GM23338 (cell line): ENCODE data around the gene POR. TPM values are rescaled to one million over a fixed set of nuclear protein-coding genes. Genes with fewer than 3 reads are reported as not detected.

Experiments
- ATAC-seq: fragments of 200-7000 bp; cut with Tn5 transposase; 3 replicates; pipeline ENCODE4 v1.9.1; 2020
- DNase-seq: peaks from one replicate; pipeline ENCODE4 v3.0.0-alpha.2; 2015; ENCODE audit warnings: low spot score
- H2AFZ ChIP-seq: fragments of 200-600 bp; sonication (generic); 2 replicates; pipeline ENCODE4 v1.8.0; 2016; ENCODE audit warnings: antibody characterized with exemption, mild to moderate bottlenecking, moderate library complexity
- H3F3A ChIP-seq: fragments of 200-600 bp; sonication (generic); replicated peaks from 2 replicates; pipeline ENCODE4 v1.8.0; 2017; ENCODE audit warnings: antibody characterized with exemption, mixed run types, low read depth
- H3K27ac ChIP-seq: fragments of 200-600 bp; sonication (generic); 2 replicates; pipeline ENCODE4 v1.6.1; 2016; ENCODE audit warnings: low read depth
- H3K27me3 ChIP-seq: fragments of 200-600 bp; sonication (generic); 2 replicates; pipeline ENCODE4 v1.8.0; 2016; ENCODE audit warnings: mild to moderate bottlenecking, mixed run types, moderate library complexity; ENCODE audit not compliant: insufficient read depth
- H3K36me3 ChIP-seq: fragments of 200-600 bp; sonication (generic); 2 replicates; pipeline ENCODE4 v1.8.0; 2016; ENCODE audit warnings: mild to moderate bottlenecking; ENCODE audit not compliant: insufficient read depth
- H3K4me1 ChIP-seq: fragments of 200-600 bp; sonication (generic); 2 replicates; pipeline ENCODE4 v1.8.0; 2016; ENCODE audit warnings: mild to moderate bottlenecking, moderate library complexity; ENCODE audit not compliant: insufficient read depth
- H3K4me2 ChIP-seq: fragments of 200-600 bp; sonication (generic); 2 replicates; pipeline ENCODE4 v1.7.1; 2017; ENCODE audit warnings: mixed run types
- H3K4me3 ChIP-seq: fragments of 200-600 bp; sonication (generic); 2 replicates; pipeline ENCODE4 v1.6.1; 2016; ENCODE audit warnings: mixed run types
- H3K79me2 ChIP-seq: fragments of 200-600 bp; sonication (generic); replicated peaks from 2 replicates; pipeline ENCODE4 v1.8.0; 2017; ENCODE audit warnings: mild to moderate bottlenecking; ENCODE audit not compliant: insufficient read depth
- H3K9me2 ChIP-seq: fragments of 200-600 bp; sonication (generic); 2 replicates; pipeline ENCODE4 v1.8.0; 2017; ENCODE audit not compliant: insufficient read depth
- H4K20me1 ChIP-seq: fragments of 200-600 bp; sonication (generic); replicated peaks from 2 replicates; pipeline ENCODE4 v1.8.0; 2017; ENCODE audit warnings: mild to moderate bottlenecking; ENCODE audit not compliant: insufficient read depth
- H3K27ac Mint-ChIP-seq: 2 replicates; pipeline ENCODE4 v1.8.0; 2020; ENCODE audit warnings: inconsistent platforms, mild to moderate bottlenecking, moderate library complexity, mixed read lengths
- H3K27me3 Mint-ChIP-seq: 3 replicates; pipeline ENCODE4 v1.8.0; 2022; ENCODE audit warnings: low read depth, mild to moderate bottlenecking, moderate library complexity, mixed read lengths, inconsistent platforms; ENCODE audit not compliant: insufficient read depth, poor library complexity
- H3K36me3 Mint-ChIP-seq: 3 replicates; pipeline ENCODE4 v1.8.0; 2021; ENCODE audit warnings: low read depth, mild to moderate bottlenecking, inconsistent platforms, moderate library complexity, mixed read lengths
- H3K4me1 Mint-ChIP-seq: 3 replicates; pipeline ENCODE4 v1.8.0; 2020; ENCODE audit warnings: mild to moderate bottlenecking, inconsistent platforms, mixed read lengths
- H3K4me3 Mint-ChIP-seq: 3 replicates; pipeline ENCODE4 v1.8.0; 2021; ENCODE audit warnings: moderate library complexity, mild to moderate bottlenecking, inconsistent platforms, mixed read lengths
- H3K9me3 Mint-ChIP-seq: 3 replicates; pipeline ENCODE4 v1.8.0; 2020; ENCODE audit warnings: moderate library complexity, mild to moderate bottlenecking, inconsistent platforms, mixed read lengths
- CREB1 ChIP-seq: fragments of 250-450 bp; sonication (Bioruptor Pico); IDR thresholded peaks from 2 replicates; pipeline ENCODE4 v1.5.0; 2020; ENCODE audit warnings: low read depth, mild to moderate bottlenecking, moderate library complexity
- EZH2 ChIP-seq: fragments of 200-600 bp; sonication (generic); IDR thresholded peaks from one replicate; pipeline ENCODE4 v1.8.0; 2017; ENCODE audit warnings: antibody characterized with exemption, mild to moderate bottlenecking, low read depth; ENCODE audit not compliant: unreplicated experiment
- EZH2phosphoT487 ChIP-seq: fragments of 200-600 bp; sonication (generic); IDR thresholded peaks from one replicate; pipeline ENCODE4 v1.8.1; 2018; ENCODE audit warnings: antibody characterized with exemption; ENCODE audit not compliant: unreplicated experiment
- JUNB ChIP-seq: IDR thresholded peaks from one replicate; pipeline ENCODE4 v1.6.1; 2016; ENCODE audit warnings: antibody characterized with exemption; ENCODE audit not compliant: unreplicated experiment
- NANOG ChIP-seq: IDR thresholded peaks from 2 replicates; pipeline ENCODE4 v1.6.1; 2016; ENCODE audit warnings: antibody characterized with exemption, borderline replicate concordance
- POLR2AphosphoS5 ChIP-seq: IDR thresholded peaks from 2 replicates; pipeline ENCODE4 v1.6.1; 2016; ENCODE audit warnings: antibody characterized with exemption, low read depth
- REST ChIP-seq: IDR thresholded peaks from one replicate; pipeline ENCODE4 v1.6.1; 2018; ENCODE audit warnings: antibody characterized with exemption; ENCODE audit not compliant: unreplicated experiment
- STAT1 ChIP-seq: IDR thresholded peaks from one replicate; pipeline ENCODE4 v1.6.1; 2016; ENCODE audit warnings: antibody characterized with exemption; ENCODE audit not compliant: unreplicated experiment
- ZNF114 ChIP-seq: fragments of 250-450 bp; sonication (Bioruptor Pico); IDR thresholded peaks from 2 replicates; pipeline ENCODE4 v1.5.0; 2020; ENCODE audit warnings: mild to moderate bottlenecking, moderate library complexity
- ZNF331 ChIP-seq: fragments of 250-450 bp; sonication (Bioruptor Pico); IDR thresholded peaks from 2 replicates; pipeline ENCODE4 v1.5.0; 2020; ENCODE audit warnings: low read depth, mild to moderate bottlenecking, moderate library complexity
- polyA plus RNA-seq: library from polyadenylated mRNA; unstranded; fragments of >200 nt; fragmentation: Nextera tagmentation; extraction: Ambion mirVana; gene quantifications from 2 replicates; pipeline ENCODE4 v1.2.1, GENCODE V29; 2016
- total RNA-seq: library from RNA; depleted of rRNA; stranded (reverse); fragments of >200 nt; shearing (Covaris generic); gene quantifications from 2 replicates; pipeline ENCODE4 v1.2.3, GENCODE V29; 2014
- TF ChIP-seq, protein P1 (sequence below): fragments of 250-450 bp; sonication (Bioruptor Pico); IDR thresholded peaks from 2 replicates; pipeline ENCODE4 v1.5.0; 2020; ENCODE audit warnings: mild to moderate bottlenecking, moderate library complexity
- TF ChIP-seq, protein P2 (sequence below): IDR thresholded peaks from 2 replicates; pipeline ENCODE4 v1.6.1; 2016; ENCODE audit warnings: antibody characterized with exemption

Gene POR
- total and polyA plus RNA-seq, 2 experiments from 2014 or later = 126 to 164 TPM

- H3K27ac ChIP-seq = no peak overlapping the region
- DNase-seq (no peak), ATAC-seq (no peak)
- no peaks in the 10 kb centered on the region for H3K79me2 ChIP-seq
- no peak overlapping the region for H3K4me2 ChIP-seq
- H3K4me1 ChIP-seq = no peaks in the 10 kb centered on the region
- no peaks in the 10 kb centered on the region for H3K9me2 ChIP-seq
- TF ChIP-seq ZNF331 = no peak
- no peaks in the 10 kb centered on the region; the same call in 1 of the 3 replicates for H3K9me3 Mint-ChIP-seq
- no peaks in the 10 kb centered on the region for H3K27me3 Mint-ChIP-seq
- peaks cover 8% of the 10 kb centered on the region for H3K36me3 Mint-ChIP-seq
- H3K4me3 Mint-ChIP-seq = no peak overlapping the region
- H3K36me3 ChIP-seq = no peaks in the 10 kb centered on the region; the same call in 1 of the 2 replicates
- no peaks in the 10 kb centered on the region for H3K4me1 Mint-ChIP-seq
- H3K4me3 ChIP-seq = no peak overlapping the region
- H4K20me1 ChIP-seq = no peaks in the 10 kb centered on the region; the same call in 1 of the 2 replicates
- H2AFZ ChIP-seq = no peak overlapping the region
- H3F3A ChIP-seq = no peaks in the 10 kb centered on the region
- no peaks in the 10 kb centered on the region for H3K27me3 ChIP-seq
- no peak overlapping the region for H3K27ac Mint-ChIP-seq
Observed at GRCh38 chr7:76002822-76003221, 87.9 kb downstream of the POR start.

GRCh38 chr7:76003351-76003750 lies 88.4 kb downstream of the POR start:
- ATAC-seq (no peak), DNase-seq (no peak)
- Mint-ChIP-seq H3K9me3 (no peaks in the 10 kb centered on the region; the same call in 1 of the 3 replicates), H3K4me1 (no peaks in the 10 kb centered on the region), H3K36me3 (peaks cover 8% of the 10 kb centered on the region), H3K27ac (no peak overlapping the region), H3K4me3 (no peak overlapping the region), H3K27me3 (no peaks in the 10 kb centered on the region)
- Histone ChIP-seq H3K9me2 (no peaks in the 10 kb centered on the region), H3K79me2 (no peaks in the 10 kb centered on the region), H3K4me1 (no peaks in the 10 kb centered on the region), H3K4me3 (no peak overlapping the region), H3K4me2 (no peak overlapping the region), H2AFZ (no peak overlapping the region), H3K36me3 (no peaks in the 10 kb centered on the region; the same call in 1 of the 2 replicates), H4K20me1 (no peaks in the 10 kb centered on the region; the same call in 1 of the 2 replicates), H3K27me3 (no peaks in the 10 kb centered on the region), H3K27ac (no peak overlapping the region), H3F3A (no peaks in the 10 kb centered on the region)
- TF ChIP-seq REST = no peak
- TF ChIP-seq ZNF114 (CRISPR knock-in tag) = no peak
- TF ChIP-seq ZNF331 = no peak
- no peak for TF ChIP-seq EZH2phosphoT487
- TF ChIP-seq CREB1 (CRISPR knock-in tag) = no peak
- no peak for TF ChIP-seq EZH2
- TF ChIP-seq, protein P1, sequence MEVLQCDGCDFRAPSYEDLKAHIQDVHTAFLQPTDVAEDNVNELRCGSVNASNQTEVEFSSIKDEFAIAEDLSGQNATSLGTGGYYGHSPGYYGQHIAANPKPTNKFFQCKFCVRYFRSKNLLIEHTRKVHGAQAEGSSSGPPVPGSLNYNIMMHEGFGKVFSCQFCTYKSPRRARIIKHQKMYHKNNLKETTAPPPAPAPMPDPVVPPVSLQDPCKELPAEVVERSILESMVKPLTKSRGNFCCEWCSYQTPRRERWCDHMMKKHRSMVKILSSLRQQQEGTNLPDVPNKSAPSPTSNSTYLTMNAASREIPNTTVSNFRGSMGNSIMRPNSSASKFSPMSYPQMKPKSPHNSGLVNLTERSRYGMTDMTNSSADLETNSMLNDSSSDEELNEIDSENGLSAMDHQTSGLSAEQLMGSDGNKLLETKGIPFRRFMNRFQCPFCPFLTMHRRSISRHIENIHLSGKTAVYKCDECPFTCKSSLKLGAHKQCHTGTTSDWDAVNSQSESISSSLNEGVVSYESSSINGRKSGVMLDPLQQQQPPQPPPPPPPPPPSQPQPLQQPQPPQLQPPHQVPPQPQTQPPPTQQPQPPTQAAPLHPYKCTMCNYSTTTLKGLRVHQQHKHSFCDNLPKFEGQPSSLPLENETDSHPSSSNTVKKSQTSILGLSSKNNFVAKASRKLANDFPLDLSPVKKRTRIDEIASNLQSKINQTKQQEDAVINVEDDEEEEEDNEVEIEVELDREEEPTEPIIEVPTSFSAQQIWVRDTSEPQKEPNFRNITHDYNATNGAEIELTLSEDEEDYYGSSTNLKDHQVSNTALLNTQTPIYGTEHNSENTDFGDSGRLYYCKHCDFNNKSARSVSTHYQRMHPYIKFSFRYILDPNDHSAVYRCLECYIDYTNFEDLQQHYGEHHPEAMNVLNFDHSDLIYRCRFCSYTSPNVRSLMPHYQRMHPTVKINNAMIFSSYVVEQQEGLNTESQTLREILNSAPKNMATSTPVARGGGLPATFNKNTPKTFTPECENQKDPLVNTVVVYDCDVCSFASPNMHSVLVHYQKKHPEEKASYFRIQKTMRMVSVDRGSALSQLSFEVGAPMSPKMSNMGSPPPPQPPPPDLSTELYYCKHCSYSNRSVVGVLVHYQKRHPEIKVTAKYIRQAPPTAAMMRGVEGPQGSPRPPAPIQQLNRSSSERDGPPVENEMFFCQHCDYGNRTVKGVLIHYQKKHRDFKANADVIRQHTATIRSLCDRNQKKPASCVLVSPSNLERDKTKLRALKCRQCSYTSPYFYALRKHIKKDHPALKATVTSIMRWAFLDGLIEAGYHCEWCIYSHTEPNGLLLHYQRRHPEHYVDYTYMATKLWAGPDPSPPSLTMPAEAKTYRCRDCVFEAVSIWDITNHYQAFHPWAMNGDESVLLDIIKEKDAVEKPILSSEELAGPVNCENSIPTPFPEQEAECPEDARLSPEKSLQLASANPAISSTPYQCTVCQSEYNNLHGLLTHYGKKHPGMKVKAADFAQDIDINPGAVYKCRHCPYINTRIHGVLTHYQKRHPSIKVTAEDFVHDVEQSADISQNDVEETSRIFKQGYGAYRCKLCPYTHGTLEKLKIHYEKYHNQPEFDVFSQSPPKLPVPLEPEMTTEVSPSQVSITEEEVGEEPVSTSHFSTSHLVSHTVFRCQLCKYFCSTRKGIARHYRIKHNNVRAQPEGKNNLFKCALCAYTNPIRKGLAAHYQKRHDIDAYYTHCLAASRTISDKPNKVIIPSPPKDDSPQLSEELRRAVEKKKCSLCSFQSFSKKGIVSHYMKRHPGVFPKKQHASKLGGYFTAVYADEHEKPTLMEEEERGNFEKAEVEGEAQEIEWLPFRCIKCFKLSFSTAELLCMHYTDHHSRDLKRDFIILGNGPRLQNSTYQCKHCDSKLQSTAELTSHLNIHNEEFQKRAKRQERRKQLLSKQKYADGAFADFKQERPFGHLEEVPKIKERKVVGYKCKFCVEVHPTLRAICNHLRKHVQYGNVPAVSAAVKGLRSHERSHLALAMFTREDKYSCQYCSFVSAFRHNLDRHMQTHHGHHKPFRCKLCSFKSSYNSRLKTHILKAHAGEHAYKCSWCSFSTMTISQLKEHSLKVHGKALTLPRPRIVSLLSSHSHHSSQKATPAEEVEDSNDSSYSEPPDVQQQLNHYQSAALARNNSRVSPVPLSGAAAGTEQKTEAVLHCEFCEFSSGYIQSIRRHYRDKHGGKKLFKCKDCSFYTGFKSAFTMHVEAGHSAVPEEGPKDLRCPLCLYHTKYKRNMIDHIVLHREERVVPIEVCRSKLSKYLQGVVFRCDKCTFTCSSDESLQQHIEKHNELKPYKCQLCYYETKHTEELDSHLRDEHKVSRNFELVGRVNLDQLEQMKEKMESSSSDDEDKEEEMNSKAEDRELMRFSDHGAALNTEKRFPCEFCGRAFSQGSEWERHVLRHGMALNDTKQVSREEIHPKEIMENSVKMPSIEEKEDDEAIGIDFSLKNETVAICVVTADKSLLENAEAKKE = no peak
- no peak for TF ChIP-seq POLR2AphosphoS5
- TF ChIP-seq NANOG = no peak
- no peak for TF ChIP-seq JUNB
- TF ChIP-seq, protein P2, sequence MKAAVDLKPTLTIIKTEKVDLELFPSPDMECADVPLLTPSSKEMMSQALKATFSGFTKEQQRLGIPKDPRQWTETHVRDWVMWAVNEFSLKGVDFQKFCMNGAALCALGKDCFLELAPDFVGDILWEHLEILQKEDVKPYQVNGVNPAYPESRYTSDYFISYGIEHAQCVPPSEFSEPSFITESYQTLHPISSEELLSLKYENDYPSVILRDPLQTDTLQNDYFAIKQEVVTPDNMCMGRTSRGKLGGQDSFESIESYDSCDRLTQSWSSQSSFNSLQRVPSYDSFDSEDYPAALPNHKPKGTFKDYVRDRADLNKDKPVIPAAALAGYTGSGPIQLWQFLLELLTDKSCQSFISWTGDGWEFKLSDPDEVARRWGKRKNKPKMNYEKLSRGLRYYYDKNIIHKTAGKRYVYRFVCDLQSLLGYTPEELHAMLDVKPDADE = no peak
- no peak for TF ChIP-seq STAT1
